ENCODE results near the gene GATA2. TPM values are rescaled to one million over a fixed set of nuclear protein-coding genes. Genes with fewer than 3 reads are reported as not detected.
A peak's percentile ranks its signal among the peaks of the same experiment; 100 is the strongest.

GATA2 gene
- total and polyA plus RNA-seq, 4 donors = 0.99 to 5.2 (median 4.4) TPM

DNA sequence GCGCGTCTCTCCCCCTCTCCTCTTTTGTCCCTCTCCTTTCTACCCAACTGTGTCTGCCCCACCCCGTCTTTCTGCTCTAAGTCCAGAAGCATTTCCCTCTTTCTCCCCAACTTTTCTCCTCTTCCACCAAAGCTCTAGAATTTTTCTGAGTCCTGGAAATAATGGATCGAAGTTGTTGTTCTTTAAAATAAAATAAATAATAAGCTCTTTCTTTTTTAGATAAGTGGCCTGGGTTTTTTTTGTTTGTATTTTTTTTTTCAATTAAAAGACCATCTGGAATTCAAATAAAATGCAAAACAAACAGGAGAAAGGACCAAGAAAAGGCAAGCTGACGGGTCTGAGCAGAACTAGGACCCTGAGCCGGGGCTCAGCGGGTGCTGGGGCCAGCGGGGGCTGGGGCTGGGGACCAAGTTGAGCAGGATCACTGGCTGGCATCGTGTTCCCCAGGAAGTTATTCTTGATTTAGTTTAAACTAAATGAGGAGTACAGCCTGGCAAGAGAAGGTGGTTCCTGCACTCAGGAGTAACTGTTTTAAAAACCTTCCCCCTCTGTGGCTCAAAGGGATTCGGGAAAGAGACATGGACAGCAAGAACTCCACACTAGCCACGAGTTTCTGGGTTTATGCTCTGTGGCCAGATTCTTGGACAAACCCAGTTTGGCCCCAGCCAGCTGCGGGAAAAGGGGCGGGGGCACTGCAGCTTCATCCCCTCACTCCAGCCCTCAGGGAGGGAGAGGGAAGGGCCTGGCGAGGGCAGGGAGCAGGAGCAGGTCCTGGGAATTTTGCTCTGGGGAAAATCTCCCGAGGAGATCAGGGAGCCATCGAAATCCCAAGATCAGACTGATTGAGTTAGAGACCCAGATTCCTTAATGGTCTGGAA, 8.4 kb downstream of the GATA2 start:
- DNase-seq (ENCODE audit: low read depth in 4 of 6, low spot score in 6 of 6) = peak in 1 of 6 donors; percentile 51

DNA sequence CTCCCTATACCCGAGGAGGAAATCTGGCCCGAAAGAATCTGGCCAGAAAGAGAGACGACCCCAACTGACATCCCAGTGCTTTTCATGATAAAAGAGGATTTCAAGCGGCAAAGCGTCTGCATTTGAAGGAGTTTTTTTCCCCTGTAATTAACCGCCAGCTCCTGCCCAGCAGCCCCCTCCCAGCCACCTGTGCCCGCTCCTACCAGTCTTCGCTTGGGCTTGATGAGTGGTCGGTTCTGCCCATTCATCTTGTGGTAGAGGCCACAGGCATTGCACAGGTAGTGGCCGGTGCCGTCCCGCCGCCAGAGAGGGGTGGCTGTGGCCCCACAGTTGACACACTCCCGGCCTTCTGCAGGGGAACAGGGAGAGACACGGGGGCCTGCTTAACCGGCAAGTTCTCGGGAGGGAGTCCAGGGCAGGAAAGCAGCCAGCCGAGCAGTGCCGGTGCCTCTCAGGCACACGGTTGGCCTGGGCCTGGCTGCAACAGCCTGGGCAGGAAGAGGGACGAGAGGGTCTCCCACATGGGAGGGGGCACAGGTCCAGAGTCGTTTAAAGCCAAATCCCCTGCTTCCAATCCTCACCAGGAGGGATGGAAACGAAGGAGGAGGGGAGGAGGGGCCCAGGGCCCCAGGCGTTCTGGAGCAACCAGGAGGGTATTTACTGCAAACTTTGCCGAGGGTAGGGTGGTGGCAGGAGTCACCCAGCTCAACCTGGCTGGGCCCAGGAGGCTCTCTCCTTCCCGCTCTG, 9.2 kb downstream of the GATA2 start:
- H3K9me3 ChIP-seq (ENCODE audit: control insufficient read depth, insufficient read depth, low read length) = no peaks in the 10 kb centered on the region
- no peak overlapping the region for H3K4me3 ChIP-seq (ENCODE audit: low read depth, low read length)
- peaks cover 48% of the 10 kb centered on the region for H3K4me1 ChIP-seq (ENCODE audit: control insufficient read depth, insufficient read depth, low read length)
- peaks cover 100% of the 10 kb centered on the region for H3K27me3 ChIP-seq (ENCODE audit: control insufficient read depth, insufficient read depth, low read length)
- DNase-seq (ENCODE audit: low read depth in 4 of 6, low spot score in 6 of 6) = peak in 1 of 6 donors; percentile 42
- peak overlapping the region; percentile 10 for H3K27ac ChIP-seq (ENCODE audit: low read depth, low read length)
- WGBS (ENCODE audit: insufficient coverage) = 5% methylated on average over 23 of the region's 26 CpGs
- H3K36me3 ChIP-seq (ENCODE audit: control insufficient read depth, insufficient read depth, low read length) = no peaks in the 10 kb centered on the region

More for the DNA sequence above, 8.4 kb downstream of the GATA2 start:
- Histone ChIP-seq H3K36me3 (ENCODE audit: control insufficient read depth, insufficient read depth, low read length) (no peaks in the 10 kb centered on the region), H3K9me3 (ENCODE audit: control insufficient read depth, insufficient read depth, low read length) (no peaks in the 10 kb centered on the region), H3K4me1 (ENCODE audit: control insufficient read depth, insufficient read depth, low read length) (peaks cover 55% of the 10 kb centered on the region), H3K27ac (ENCODE audit: low read depth, low read length) (peak overlapping the region; percentile 10), H3K27me3 (ENCODE audit: control insufficient read depth, insufficient read depth, low read length) (peaks cover 100% of the 10 kb centered on the region), H3K4me3 (ENCODE audit: low read depth, low read length) (no peak overlapping the region)
- 7% methylated on average over 13 of the region's 16 CpGs for WGBS (ENCODE audit: insufficient coverage)

DNA sequence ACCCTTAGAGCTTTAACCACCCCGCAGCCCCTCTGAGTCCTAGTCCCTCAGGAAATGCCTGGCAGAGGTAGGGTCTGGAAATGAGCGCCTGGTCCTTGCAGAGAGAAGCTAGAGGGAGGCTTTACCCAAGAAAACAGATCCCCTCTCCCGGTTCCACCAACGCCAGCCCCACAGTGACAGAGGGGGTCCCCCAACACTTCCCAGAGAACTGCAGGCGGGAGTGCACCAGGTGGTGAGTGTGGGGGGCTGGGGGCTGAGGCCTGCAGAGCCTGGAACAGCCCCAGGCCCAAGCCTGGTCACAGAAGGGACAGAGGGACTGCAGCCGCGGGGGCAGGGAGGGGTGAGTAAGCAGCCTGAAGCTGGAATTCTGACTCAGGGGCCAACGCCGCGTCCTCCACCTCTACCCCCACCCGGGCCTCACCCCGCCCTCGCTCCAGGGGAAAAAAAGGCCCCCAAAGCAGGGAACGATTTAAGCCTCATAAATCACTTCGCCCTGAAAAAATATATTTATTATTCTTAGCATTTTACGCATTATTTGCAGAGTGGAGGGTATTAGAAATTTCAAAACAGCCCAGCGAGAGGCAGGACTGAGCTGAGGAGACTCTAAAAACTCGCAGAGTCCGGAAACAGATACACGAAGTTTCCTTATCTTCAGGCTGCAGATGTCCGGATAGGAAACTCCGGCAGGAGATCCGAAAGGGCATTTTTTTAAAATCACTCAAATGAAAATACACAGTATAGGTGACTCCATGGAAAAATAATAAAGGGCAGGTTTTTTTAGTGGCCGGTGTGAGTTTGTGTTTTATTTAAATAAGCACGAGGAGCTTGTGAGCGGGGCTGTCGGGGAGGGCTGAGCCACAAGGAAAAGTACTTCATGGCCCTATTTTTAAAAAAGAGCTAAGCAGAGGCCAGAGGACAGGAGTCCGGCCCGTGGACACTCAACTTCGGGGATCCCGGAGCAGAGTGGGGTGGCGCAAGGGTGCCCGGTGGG, 10.0 kb downstream of the GATA2 start:
- DNase-seq (ENCODE audit: low read depth in 4 of 6, low spot score in 6 of 6) = peak in 1 of 6 donors; percentile 19
- Histone ChIP-seq H3K27ac (ENCODE audit: low read depth, low read length) (peak overlapping the region; percentile 15), H3K36me3 (ENCODE audit: control insufficient read depth, insufficient read depth, low read length) (no peaks in the 10 kb centered on the region), H3K4me1 (ENCODE audit: control insufficient read depth, insufficient read depth, low read length) (peaks cover 39% of the 10 kb centered on the region), H3K9me3 (ENCODE audit: control insufficient read depth, insufficient read depth, low read length) (no peaks in the 10 kb centered on the region), H3K27me3 (ENCODE audit: control insufficient read depth, insufficient read depth, low read length) (peaks cover 98% of the 10 kb centered on the region), H3K4me3 (ENCODE audit: low read depth, low read length) (no peak overlapping the region)
- 3% methylated on average over 16 of the region's 33 CpGs for WGBS (ENCODE audit: insufficient coverage)

GRCh38 chr3:128482175-128482574, 10.8 kb downstream of the GATA2 start:
- H3K4me3 ChIP-seq (ENCODE audit: low read depth, low read length) = no peak overlapping the region
- H3K9me3 ChIP-seq (ENCODE audit: control insufficient read depth, insufficient read depth, low read length) = no peaks in the 10 kb centered on the region
- 10% methylated on average over 10 of the region's 11 CpGs for WGBS (ENCODE audit: insufficient coverage)
- no peaks in the 10 kb centered on the region for H3K36me3 ChIP-seq (ENCODE audit: control insufficient read depth, insufficient read depth, low read length)
- H3K4me1 ChIP-seq (ENCODE audit: control insufficient read depth, insufficient read depth, low read length) = peaks cover 32% of the 10 kb centered on the region
- H3K27me3 ChIP-seq (ENCODE audit: control insufficient read depth, insufficient read depth, low read length) = peaks cover 98% of the 10 kb centered on the region
- DNase-seq (ENCODE audit: low read depth in 4 of 6, low spot score in 6 of 6) = no peak
- H3K27ac ChIP-seq (ENCODE audit: low read depth, low read length) = no peak overlapping the region

DNA sequence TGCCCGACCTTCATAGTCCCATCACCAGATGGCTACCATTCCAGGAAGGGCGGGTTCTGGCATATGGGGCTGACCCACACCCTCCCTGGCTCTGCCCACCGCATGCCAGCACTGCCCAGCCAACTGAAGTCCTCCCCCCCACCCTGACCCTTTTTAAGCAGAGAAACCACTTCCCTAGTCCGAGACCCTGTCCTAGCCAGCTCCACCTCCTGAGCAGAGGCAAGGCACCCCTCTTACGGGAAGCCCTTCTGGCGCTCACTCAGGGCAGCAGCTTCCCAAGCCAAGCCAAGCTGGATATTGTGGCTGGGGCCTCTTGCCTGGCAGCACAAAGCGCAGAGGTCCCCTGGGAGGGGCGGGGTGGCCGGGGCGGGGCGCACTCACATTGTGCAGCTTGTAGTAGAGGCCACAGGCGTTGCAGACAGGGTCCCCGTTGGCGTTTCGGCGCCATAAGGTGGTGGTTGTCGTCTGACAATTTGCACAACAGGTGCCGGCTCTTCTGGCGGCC, 11.5 kb downstream of the GATA2 start:
- H3K27ac ChIP-seq (ENCODE audit: low read depth, low read length) = no peak overlapping the region
- no peak for DNase-seq (ENCODE audit: low read depth in 4 of 6, low spot score in 6 of 6)
- H3K9me3 ChIP-seq (ENCODE audit: control insufficient read depth, insufficient read depth, low read length) = no peaks in the 10 kb centered on the region
- peaks cover 26% of the 10 kb centered on the region for H3K4me1 ChIP-seq (ENCODE audit: control insufficient read depth, insufficient read depth, low read length)
- no peak overlapping the region for H3K4me3 ChIP-seq (ENCODE audit: low read depth, low read length)
- H3K27me3 ChIP-seq (ENCODE audit: control insufficient read depth, insufficient read depth, low read length) = peaks cover 91% of the 10 kb centered on the region
- H3K36me3 ChIP-seq (ENCODE audit: control insufficient read depth, insufficient read depth, low read length) = no peaks in the 10 kb centered on the region
- 8% methylated on average over 19 of the region's 19 CpGs for WGBS (ENCODE audit: insufficient coverage)

GRCh38 chr3:128480717-128481437, 12.1 kb downstream of the GATA2 start:
- Histone ChIP-seq H3K4me3 (ENCODE audit: low read depth, low read length) (no peak overlapping the region), H3K9me3 (ENCODE audit: control insufficient read depth, insufficient read depth, low read length) (no peaks in the 10 kb centered on the region), H3K36me3 (ENCODE audit: control insufficient read depth, insufficient read depth, low read length) (no peaks in the 10 kb centered on the region), H3K27ac (ENCODE audit: low read depth, low read length) (no peak overlapping the region), H3K27me3 (ENCODE audit: control insufficient read depth, insufficient read depth, low read length) (peaks cover 85% of the 10 kb centered on the region), H3K4me1 (ENCODE audit: control insufficient read depth, insufficient read depth, low read length) (peaks cover 23% of the 10 kb centered on the region)
- WGBS (ENCODE audit: insufficient coverage) = 34% methylated on average over 27 of the region's 27 CpGs
- no peak for DNase-seq (ENCODE audit: low read depth in 4 of 6, low spot score in 6 of 6)

GRCh38 chr3:128480278-128480677, 12.7 kb downstream of the GATA2 start:
- no peak for DNase-seq (ENCODE audit: low read depth in 4 of 6, low spot score in 6 of 6)
- Histone ChIP-seq H3K9me3 (ENCODE audit: control insufficient read depth, insufficient read depth, low read length) (no peaks in the 10 kb centered on the region), H3K4me1 (ENCODE audit: control insufficient read depth, insufficient read depth, low read length) (peaks cover 23% of the 10 kb centered on the region), H3K4me3 (ENCODE audit: low read depth, low read length) (no peak overlapping the region), H3K36me3 (ENCODE audit: control insufficient read depth, insufficient read depth, low read length) (no peaks in the 10 kb centered on the region), H3K27ac (ENCODE audit: low read depth, low read length) (no peak overlapping the region), H3K27me3 (ENCODE audit: control insufficient read depth, insufficient read depth, low read length) (peaks cover 82% of the 10 kb centered on the region)
- WGBS (ENCODE audit: insufficient coverage) = 26% methylated on average over 9 of the region's 11 CpGs

- H3K27me3 ChIP-seq (ENCODE audit: control insufficient read depth, insufficient read depth, low read length) = peaks cover 76% of the 10 kb centered on the region
- H3K4me1 ChIP-seq (ENCODE audit: control insufficient read depth, insufficient read depth, low read length) = peaks cover 23% of the 10 kb centered on the region
- H3K4me3 ChIP-seq (ENCODE audit: low read depth, low read length) = no peak overlapping the region
- no peaks in the 10 kb centered on the region for H3K36me3 ChIP-seq (ENCODE audit: control insufficient read depth, insufficient read depth, low read length)
- no peak overlapping the region for H3K27ac ChIP-seq (ENCODE audit: low read depth, low read length)
- H3K9me3 ChIP-seq (ENCODE audit: control insufficient read depth, insufficient read depth, low read length) = no peaks in the 10 kb centered on the region
- WGBS (ENCODE audit: insufficient coverage) = 49% methylated on average over 10 of the region's 10 CpGs
- no peak for DNase-seq (ENCODE audit: low read depth in 4 of 6, low spot score in 6 of 6)
Measured at GRCh38 chr3:128479558-128480086, 13.4 kb downstream of the GATA2 start.

Data from spinal cord (tissue), 10 donors.